Activated CD4-positive, alpha-beta T cell treated with anti-CD3 and anti-CD28 coated beads, Interleukin-10, Interleukin-2, amounts not matched to agents 100 ng/mL and 50 ng/mL, durations not matched to agents 16 hours and 8 hours (primary cell): ENCODE results near the gene SFMBT2.
"Not testable (repeated sequence)": the region's sequence is repeated elsewhere in the genome, so short reads cannot be mapped to it uniquely, and the experiment has no call there.

Experiments
- DNase-seq: peaks from one replicate; pipeline ENCODE4 v3.0.0-alpha.2; 2020

Gene SFMBT2

GRCh38 chr10:7209458-7209857 lies 201.4 kb downstream of the SFMBT2 start:
- DNase-seq: no peak

GRCh38 chr10:7206412-7207100 lies 204.3 kb downstream of the SFMBT2 start:
- DNase-seq: no peak

- no peak for DNase-seq
Observed at GRCh38 chr10:7205656-7206055, 205.2 kb downstream of the SFMBT2 start.

GRCh38 chr10:7202793-7203355 lies 208.0 kb downstream of the SFMBT2 start:
- DNase-seq: no peak

- no peak for DNase-seq
Observed at GRCh38 chr10:7199152-7199760, 211.6 kb downstream of the SFMBT2 start.

- DNase-seq: no peak
Observed at GRCh38 chr10:7196284-7196683, 214.6 kb downstream of the SFMBT2 start.

GRCh38 chr10:7195118-7195517 lies 215.7 kb downstream of the SFMBT2 start:
- no peak for DNase-seq

GRCh38 chr10:7194571-7194970 lies 216.3 kb downstream of the SFMBT2 start:
- no peak for DNase-seq

GRCh38 chr10:7193369-7193768 lies 217.5 kb downstream of the SFMBT2 start:
- peak; percentile 28 for DNase-seq

GRCh38 chr10:7192831-7193361 lies 217.9 kb downstream of the SFMBT2 start:
- DNase-seq: peak; percentile 28

- no peak for DNase-seq
Observed at GRCh38 chr10:7192061-7192460, 218.8 kb downstream of the SFMBT2 start.

- DNase-seq: not testable (repeated sequence)
Observed at GRCh38 chr10:7190772-7191171, 220.1 kb downstream of the SFMBT2 start.

GRCh38 chr10:7189909-7190308 lies 220.9 kb downstream of the SFMBT2 start:
- no peak for DNase-seq

- DNase-seq: no peak
Observed at GRCh38 chr10:7188456-7189050, 222.3 kb downstream of the SFMBT2 start.

GRCh38 chr10:7186387-7187018 lies 224.3 kb downstream of the SFMBT2 start:
- DNase-seq: peak; percentile 42

GRCh38 chr10:7185367-7185690 lies 225.5 kb downstream of the SFMBT2 start:
- peak; percentile 45 for DNase-seq

- DNase-seq: no peak
Observed at GRCh38 chr10:7184660-7185366, 226.0 kb downstream of the SFMBT2 start.

- DNase-seq: not testable (repeated sequence)
Observed at GRCh38 chr10:7184116-7184515, 226.7 kb downstream of the SFMBT2 start.

- not testable (repeated sequence) for DNase-seq
Observed at GRCh38 chr10:7182327-7182726, 228.5 kb downstream of the SFMBT2 start.

GRCh38 chr10:7181420-7181819 lies 229.4 kb downstream of the SFMBT2 start:
- DNase-seq: no peak

GRCh38 chr10:7179536-7179935 lies 231.3 kb downstream of the SFMBT2 start:
- no peak for DNase-seq

- DNase-seq: no peak
Observed at GRCh38 chr10:7173948-7174347, 236.9 kb downstream of the SFMBT2 start.

- no peak for DNase-seq
Observed at GRCh38 chr10:7171825-7172224, 239.0 kb downstream of the SFMBT2 start.
